H9 (cell line): ENCODE data around the gene FUT4. TPM values are rescaled to one million over a fixed set of nuclear protein-coding genes. Genes with fewer than 3 reads are reported as not detected.

Experiments
- DNase-seq: peaks from one replicate; pipeline ENCODE4 v3.0.0-alpha.2; 2017
- H2AFZ ChIP-seq: one replicate; pipeline ENCODE4 v1.6.1; 2013; ENCODE audit warnings: mild to moderate bottlenecking, low read length, control low read depth, moderate library complexity
- H2AK5ac ChIP-seq: 2 replicates; pipeline ENCODE4 v1.6.1; 2013; ENCODE audit warnings: low read length, control low read depth, mixed read lengths; ENCODE audit not compliant: insufficient read length
- H2BK120ac ChIP-seq: one replicate; pipeline ENCODE4 v1.6.1; 2013; ENCODE audit warnings: low read depth, mild to moderate bottlenecking, low read length, control low read depth, inconsistent platforms; ENCODE audit not compliant: poor library complexity, severe bottlenecking
- H2BK12ac ChIP-seq: 2 replicates; pipeline ENCODE4 v1.6.1; 2013; ENCODE audit warnings: low read length, control low read depth, mixed read lengths, low read depth; ENCODE audit not compliant: insufficient read length
- H2BK15ac ChIP-seq: 2 replicates; pipeline ENCODE4 v1.6.1; 2013; ENCODE audit warnings: low read depth, low read length, control low read depth
- H2BK20ac ChIP-seq: one replicate; pipeline ENCODE4 v1.6.1; 2013; ENCODE audit warnings: low read depth, mild to moderate bottlenecking, low read length, control low read depth, inconsistent platforms; ENCODE audit not compliant: poor library complexity, severe bottlenecking
- H2BK5ac ChIP-seq: 2 replicates; pipeline ENCODE4 v1.6.1; 2013; ENCODE audit warnings: low read length, control low read depth, mixed read lengths; ENCODE audit not compliant: insufficient read length
- H3K14ac ChIP-seq: 2 replicates; pipeline ENCODE4 v1.6.1; 2013; ENCODE audit warnings: low read length, control low read depth; ENCODE audit not compliant: insufficient read depth
- H3K18ac ChIP-seq: 2 replicates; pipeline ENCODE4 v1.6.1; 2013; ENCODE audit warnings: low read depth, mild to moderate bottlenecking, mixed read lengths, low read length, control low read depth; ENCODE audit not compliant: insufficient read length
- H3K23ac ChIP-seq: 2 replicates; pipeline ENCODE4 v1.6.1; 2013; ENCODE audit warnings: low read length, control low read depth, mixed read lengths, low read depth; ENCODE audit not compliant: insufficient read length
- H3K23me2 ChIP-seq: 2 replicates; pipeline ENCODE4 v1.6.1; 2013; ENCODE audit warnings: low read depth, mild to moderate bottlenecking, mixed read lengths, low read length, control low read depth; ENCODE audit not compliant: insufficient read length, poor library complexity, severe bottlenecking
- H3K27ac ChIP-seq: 2 replicates; pipeline ENCODE4 v1.5.1; 2013; ENCODE audit warnings: low read length, control low read depth, mixed read lengths, low read depth; ENCODE audit not compliant: insufficient read length
- H3K27me3 ChIP-seq: 2 replicates; pipeline ENCODE4 v1.6.1; 2013; ENCODE audit warnings: low read length, control low read depth, inconsistent platforms; ENCODE audit not compliant: insufficient read depth
- H3K4ac ChIP-seq: 2 replicates; pipeline ENCODE4 v1.6.1; 2013; ENCODE audit warnings: low read depth, mild to moderate bottlenecking, control low read depth, inconsistent platforms, low read length, moderate library complexity
- H3K4me1 ChIP-seq: 2 replicates; pipeline ENCODE4 v1.6.1; 2013; ENCODE audit warnings: low read length, control low read depth, inconsistent platforms; ENCODE audit not compliant: insufficient read depth
- H3K4me2 ChIP-seq: 2 replicates; pipeline ENCODE4 v1.6.1; 2013; ENCODE audit warnings: low read length, control low read depth, mixed read lengths; ENCODE audit not compliant: insufficient read length, insufficient read depth
- H3K56ac ChIP-seq: 2 replicates; pipeline ENCODE4 v1.6.1; 2013; ENCODE audit warnings: low read depth, mild to moderate bottlenecking, mixed read lengths, low read length, control low read depth; ENCODE audit not compliant: insufficient read length
- H3K79me1 ChIP-seq: 2 replicates; pipeline ENCODE4 v1.6.1; 2013; ENCODE audit warnings: low read depth, mild to moderate bottlenecking, moderate library complexity, low read length, control low read depth, inconsistent platforms; ENCODE audit not compliant: insufficient read depth, poor library complexity, severe bottlenecking
- H3K79me2 ChIP-seq: 2 replicates; pipeline ENCODE4 v1.6.1; 2013; ENCODE audit warnings: low read length, control low read depth, inconsistent platforms; ENCODE audit not compliant: insufficient read depth
- H3K9ac ChIP-seq: 2 replicates; pipeline ENCODE4 v1.6.1; 2013; ENCODE audit warnings: low read length, control low read depth, mixed read lengths; ENCODE audit not compliant: insufficient read length; ENCODE audit errors: extremely low read depth
- H3K9me3 ChIP-seq: one replicate; pipeline ENCODE4 v1.6.1; 2013; ENCODE audit warnings: low read depth, low read length, inconsistent platforms; ENCODE audit not compliant: control insufficient read depth
- H3T11ph ChIP-seq: one replicate; pipeline ENCODE4 v1.6.1; 2013; ENCODE audit warnings: mild to moderate bottlenecking, low read length, control low read depth, inconsistent platforms
- H4K20me1 ChIP-seq: one replicate; pipeline ENCODE4 v1.6.1; 2013; ENCODE audit not compliant: control insufficient read depth, insufficient read length, insufficient read depth
- H4K5ac ChIP-seq: 2 replicates; pipeline ENCODE4 v1.6.1; 2013; ENCODE audit warnings: low read depth, mild to moderate bottlenecking, mixed read lengths, low read length, control low read depth; ENCODE audit not compliant: insufficient read length
- H4K8ac ChIP-seq: replicated peaks from 2 replicates; pipeline ENCODE4 v1.6.1; 2013; ENCODE audit warnings: low read length, control low read depth, mixed read lengths, low read depth; ENCODE audit not compliant: insufficient read length
- H4K91ac ChIP-seq: 2 replicates; pipeline ENCODE4 v1.6.1; 2013; ENCODE audit warnings: low read depth, mild to moderate bottlenecking, moderate library complexity, mixed read lengths, low read length, control low read depth; ENCODE audit not compliant: insufficient read length
- H3K27ac Mint-ChIP-seq, 3 experiments: 2 replicates in 2 of 3; 3 replicates in 1 of 3; pipeline ENCODE4 v1.8.0; 2020 to 2021; ENCODE audit warnings: mixed read lengths in 3 of 3, mild to moderate bottlenecking in 1 of 3, moderate library complexity in 1 of 3
- H3K27me3 Mint-ChIP-seq: 2 replicates; pipeline ENCODE4 v1.8.0; 2021; ENCODE audit warnings: low read depth, mild to moderate bottlenecking, moderate library complexity, mixed read lengths
- H3K36me3 Mint-ChIP-seq, 3 experiments: 2 replicates in 2 of 3; 3 replicates in 1 of 3; pipeline ENCODE4 v1.8.0; 2020 to 2021; ENCODE audit warnings: low read depth in 3 of 3, mixed read lengths in 3 of 3; ENCODE audit not compliant: insufficient read depth in 1 of 3
- H3K4me1 Mint-ChIP-seq, 2 experiments: 2 replicates each; pipeline ENCODE4 v1.8.0; 2020; ENCODE audit warnings: mixed read lengths in 2 of 2
- H3K4me3 Mint-ChIP-seq, 2 experiments: 2 replicates in 1 of 2; 3 replicates in 1 of 2; pipeline ENCODE4 v1.8.0; 2020 to 2021; ENCODE audit warnings: mild to moderate bottlenecking in 2 of 2, mixed read lengths in 2 of 2, moderate library complexity in 1 of 2
- H3K9me3 Mint-ChIP-seq, 2 experiments: 2 replicates in 1 of 2; 3 replicates in 1 of 2; pipeline ENCODE4 v1.8.0; 2020; ENCODE audit warnings: mild to moderate bottlenecking in 2 of 2, mixed read lengths in 2 of 2, moderate library complexity in 1 of 2
- CTCF ChIP-seq: fragments of 200-600 bp; sonication (generic); conservative IDR thresholded peaks from 3 replicates; pipeline ENCODE4 v1.8.0; 2021; ENCODE audit warnings: antibody characterized with exemption, mild to moderate bottlenecking
- WGBS: extraction: QIAGEN DNeasy Blood & Tissue Kit; methylation state at CpG from one replicate; pipeline ENCODE4 v1.1.7; 2013; ENCODE audit warnings: missing lambda C conversion rate, low lambda C conversion rate, mixed read lengths; ENCODE audit not compliant: insufficient read length; ENCODE audit errors: extremely low coverage; 5-methylcytosine and 5-hydroxymethylcytosine counted together
- total RNA-seq: library from RNA; stranded (reverse); gene quantifications from 2 replicates; pipeline ENCODE4 v1.2.1, GENCODE V29; 2021

FUT4 gene
- total RNA-seq, 1 experiment from 2014 or later: 5.3 TPM

- no peak overlapping the region for H2BK15ac ChIP-seq
- no peak overlapping the region for H3K4me2 ChIP-seq
- Mint-ChIP-seq H3K36me3 (no peaks in the 10 kb centered on the region), H3K9me3 (no peaks in the 10 kb centered on the region), H3K27ac (no peak overlapping the region), H3K27me3 (peaks cover 14% of the 10 kb centered on the region), H3K4me1 (no peaks in the 10 kb centered on the region), H3K4me3 (no peak overlapping the region)
- H4K8ac ChIP-seq: no peak overlapping the region
- no peaks in the 10 kb centered on the region for H3K79me1 ChIP-seq
- no peak overlapping the region for H2AFZ ChIP-seq
- H3K4me1 ChIP-seq: no peaks in the 10 kb centered on the region
- no peak overlapping the region for H2BK120ac ChIP-seq
- no peak overlapping the region for H3T11ph ChIP-seq
- WGBS: no CpG with 5 or more reads among the region's 6 CpGs
- H3K23me2 ChIP-seq: no peaks in the 10 kb centered on the region
- DNase-seq: no peak
- no peak overlapping the region for H3K18ac ChIP-seq
- H2BK20ac ChIP-seq: no peak overlapping the region
- no peaks in the 10 kb centered on the region for H3K27me3 ChIP-seq
- no peak overlapping the region for H3K14ac ChIP-seq
- H3K56ac ChIP-seq: no peak overlapping the region
- H4K91ac ChIP-seq: no peak overlapping the region
- H2BK5ac ChIP-seq: no peak overlapping the region
- H3K9me3 ChIP-seq: no peaks in the 10 kb centered on the region
- no peak overlapping the region for H3K9ac ChIP-seq
- no peak overlapping the region for H2BK12ac ChIP-seq
- H3K27ac ChIP-seq: no peak overlapping the region
- no peak overlapping the region for H3K4ac ChIP-seq
- H4K5ac ChIP-seq: no peak overlapping the region
- no peak overlapping the region for H2AK5ac ChIP-seq
- H3K79me2 ChIP-seq: no peaks in the 10 kb centered on the region
- TF ChIP-seq CTCF: no peak
- no peak overlapping the region for H3K23ac ChIP-seq
- H4K20me1 ChIP-seq: no peaks in the 10 kb centered on the region
Measured at GRCh38 chr11:94590352-94591041, 46.8 kb downstream of the FUT4 start.
